C4-2B (cell line): ENCODE measurements around the gene SETBP1.

Source experiments
- CTCF ChIP-seq: fragments of 450-650 bp; conservative IDR thresholded peaks from 2 replicates; pipeline ENCODE4 v1.5.1; 2017; ENCODE audit warnings: mild to moderate bottlenecking
- ZFX ChIP-seq: fragments of 450-650 bp; IDR thresholded peaks from 2 replicates; pipeline ENCODE4 v1.6.1; 2017

- TF ChIP-seq CTCF: no peak
- no peak for TF ChIP-seq ZFX
These were observed 429.0 kb downstream of the SETBP1 start for GRCh38 chr18:45109706-45110105.
